ENCODE measurements around the gene OR10D3. TPM values are rescaled to one million over a fixed set of nuclear protein-coding genes. Genes with fewer than 3 reads are reported as not detected.
"Not testable (repeated sequence)": the region's sequence is repeated elsewhere in the genome, so short reads cannot be mapped to it uniquely, and the experiment has no call there.

OR10D3 gene
- polyA plus RNA-seq, 4 donors, result not detected

DNA sequence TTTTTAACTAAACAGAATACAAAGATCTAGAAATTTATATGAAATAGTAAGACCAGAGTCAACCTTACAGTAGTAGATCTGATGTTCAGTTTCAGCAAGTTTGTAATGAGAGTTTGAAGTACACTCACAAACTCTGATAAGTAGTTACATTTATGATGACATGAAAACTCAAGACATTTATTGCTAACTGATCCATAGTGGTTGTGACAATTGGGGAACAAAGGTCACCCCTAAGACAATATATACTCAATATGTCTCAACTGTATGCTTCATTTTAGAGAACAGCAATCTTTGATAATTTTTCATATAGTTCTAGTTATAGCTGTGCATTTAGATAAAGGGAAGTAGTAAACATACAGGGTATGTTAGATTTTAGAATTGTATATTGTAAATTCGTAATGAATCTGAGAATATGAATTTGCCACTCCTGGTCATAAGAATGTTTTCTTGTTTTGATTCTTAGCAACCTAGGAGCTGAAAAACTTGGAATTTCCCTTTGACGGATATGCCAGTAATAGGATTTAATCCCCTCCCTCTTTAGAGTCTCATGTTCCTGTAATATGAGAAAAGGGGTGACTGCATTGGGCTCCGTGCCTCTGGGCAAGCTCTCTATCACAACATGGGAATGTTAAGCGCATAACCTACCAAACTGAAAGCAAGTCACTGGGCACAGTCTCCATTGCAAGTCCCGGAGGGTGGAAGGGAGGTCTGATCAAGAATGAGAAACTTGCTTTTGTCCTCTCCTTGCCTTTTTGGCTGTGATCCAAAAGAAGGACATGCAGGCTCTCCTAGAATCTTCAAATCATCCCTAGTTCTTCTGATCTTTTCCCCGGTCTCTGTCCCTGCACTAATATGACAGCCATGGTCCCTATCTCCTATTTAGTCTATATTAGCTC, 11.4 kb downstream of the OR10D3 start:
- no peak for DNase-seq (ENCODE audit: low read depth in 4 of 4, low spot score in 3 of 4)

DNA sequence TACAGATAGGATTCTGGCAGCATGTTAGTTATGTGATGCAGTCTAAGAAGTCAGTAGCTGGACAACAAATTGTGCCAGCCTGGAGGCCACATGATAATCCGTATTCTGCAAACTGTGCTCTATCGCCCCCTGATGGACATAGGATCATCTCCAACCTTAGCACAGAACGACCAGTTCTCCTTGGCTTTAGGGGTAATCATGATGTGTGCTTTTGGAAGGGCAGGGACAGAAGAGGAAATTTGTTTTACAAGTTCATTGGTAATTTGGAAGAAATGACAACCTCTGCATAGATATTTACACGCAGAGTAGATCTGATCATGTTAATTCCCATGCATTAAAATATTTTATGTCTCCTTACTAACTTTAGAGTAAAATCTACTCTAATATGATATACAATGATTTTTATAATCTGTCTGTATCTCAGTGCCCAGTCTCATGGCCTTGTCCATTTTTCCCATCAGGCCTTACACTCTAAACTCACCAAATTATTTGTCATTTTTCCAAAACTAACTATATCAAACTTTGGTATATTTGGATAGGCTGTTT, 12.1 kb downstream of the OR10D3 start:
- peak in 1 of 4 donors; percentile 1 for DNase-seq (ENCODE audit: low read depth in 4 of 4, low spot score in 3 of 4)

DNA sequence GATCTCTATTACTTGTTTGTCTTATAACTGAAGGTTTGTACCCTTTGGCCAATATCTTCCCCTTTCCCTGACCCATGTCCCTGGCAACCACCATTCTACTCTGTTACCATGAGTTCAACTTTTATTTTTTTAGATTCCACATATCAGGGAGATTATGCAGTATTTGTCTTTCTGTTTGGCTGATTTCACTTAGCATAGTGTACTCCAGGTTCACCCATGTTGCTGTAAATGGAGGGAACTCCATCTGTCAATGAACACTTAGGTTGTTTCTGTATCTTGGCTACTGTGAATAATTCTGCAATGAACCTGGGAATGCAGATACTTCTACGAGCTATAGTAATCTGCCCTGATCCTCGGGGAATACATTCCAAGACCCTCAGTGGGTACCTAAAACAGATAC, 14.9 kb downstream of the OR10D3 start:
- no peak for DNase-seq (ENCODE audit: low read depth in 4 of 4, low spot score in 3 of 4)

DNA sequence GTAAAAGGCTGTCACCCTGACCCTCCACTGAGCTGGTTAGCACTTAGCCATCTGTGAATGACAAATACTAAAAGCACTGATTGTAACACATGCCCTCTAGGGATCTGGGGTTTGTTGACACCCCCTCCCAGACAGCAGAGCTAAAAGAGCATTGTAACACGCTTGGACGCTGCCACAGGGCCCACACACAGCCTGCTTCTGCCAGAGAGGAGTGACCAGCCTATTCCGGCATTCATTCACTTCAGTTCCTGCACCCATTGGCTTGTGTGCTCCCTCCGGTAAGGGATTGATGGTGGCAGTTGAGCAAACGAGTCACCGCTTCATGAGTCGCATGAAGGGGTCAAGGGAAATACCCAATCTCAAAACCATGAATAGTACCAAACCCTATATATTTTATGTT, 15.8 kb downstream of the OR10D3 start:
- no peak for DNase-seq (ENCODE audit: low read depth in 4 of 4, low spot score in 3 of 4)

DNA sequence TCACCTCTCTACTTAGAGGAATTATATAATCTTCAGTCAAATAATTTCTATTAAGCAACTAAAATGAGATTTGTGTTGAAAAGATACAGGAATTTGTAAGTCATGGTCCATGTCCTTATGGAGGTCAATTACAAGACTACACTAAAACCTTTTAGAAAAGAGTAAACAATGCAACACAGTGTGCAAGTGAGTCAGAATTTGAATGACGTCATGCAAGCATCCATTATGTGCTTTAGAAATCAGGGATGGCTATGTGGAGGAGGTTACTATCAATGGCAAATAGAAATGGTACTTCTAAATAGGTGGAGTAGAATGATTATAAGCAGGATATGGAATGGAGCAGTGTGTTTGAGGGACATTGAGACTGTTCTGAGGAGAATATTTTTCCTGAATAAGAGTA, 16.6 kb downstream of the OR10D3 start:
- no peak for DNase-seq (ENCODE audit: low read depth in 4 of 4, low spot score in 3 of 4)

DNA sequence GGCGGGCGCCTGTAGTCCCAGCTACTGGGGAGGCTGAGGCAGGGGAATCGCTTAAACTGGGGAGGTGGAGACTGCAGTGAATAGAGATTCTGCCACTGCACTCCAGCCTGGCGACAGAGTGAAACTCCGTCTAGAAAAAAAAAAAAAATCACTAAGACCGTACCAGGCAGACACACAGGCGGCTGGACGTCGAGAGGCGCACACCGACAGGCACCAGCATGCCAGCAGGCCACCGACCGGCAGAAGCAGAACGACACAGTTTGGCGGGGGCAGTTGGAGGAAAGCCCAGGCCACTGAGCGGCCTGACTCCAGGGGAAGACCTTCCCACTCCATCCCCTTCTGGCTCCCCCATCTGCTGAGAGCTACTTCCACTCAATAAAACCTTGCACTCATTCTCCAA, 17.5 kb downstream of the OR10D3 start:
- no peak for DNase-seq (ENCODE audit: low read depth in 4 of 4, low spot score in 3 of 4)

DNA sequence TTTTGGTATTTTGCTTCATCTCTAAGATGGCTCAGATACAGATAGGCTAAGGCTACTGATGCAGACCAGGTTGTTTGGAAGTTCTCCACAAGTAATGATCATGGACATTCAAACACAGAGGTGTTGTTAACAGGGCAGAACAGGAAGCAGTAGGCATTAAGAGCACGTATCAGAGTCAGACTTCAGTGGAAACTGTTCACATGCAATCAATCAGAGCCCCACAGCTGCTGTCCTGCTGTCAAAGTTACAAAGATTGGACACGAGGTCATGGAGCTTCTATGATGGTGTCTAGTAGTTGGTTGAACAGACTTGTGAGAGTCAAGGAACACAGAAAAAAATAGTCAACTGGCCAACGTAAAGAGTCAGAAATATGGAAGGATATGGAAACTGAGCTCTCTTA, 19.8 kb downstream of the OR10D3 start:
- DNase-seq (ENCODE audit: low read depth in 4 of 4, low spot score in 3 of 4), result no peak

DNA sequence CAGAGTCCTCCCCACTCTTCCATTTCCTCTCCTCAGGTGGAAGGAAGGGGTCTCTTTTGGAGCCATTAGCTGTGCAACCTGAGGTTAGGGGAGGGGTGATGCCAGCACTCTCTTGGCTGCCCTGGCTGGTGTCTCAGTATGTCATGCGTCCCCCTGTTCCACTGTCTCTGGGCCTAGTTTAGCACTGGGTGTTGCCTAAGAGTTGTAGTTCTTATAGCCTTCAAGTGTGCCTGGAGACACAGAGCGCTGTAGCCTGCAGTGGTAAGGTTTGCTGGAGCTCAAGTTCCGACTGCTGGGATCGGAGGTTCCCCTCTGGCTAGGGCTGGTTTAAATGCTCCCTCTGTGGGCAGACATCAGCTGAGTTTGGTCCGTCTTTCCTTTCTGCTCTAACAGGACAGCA, 20.9 kb downstream of the OR10D3 start:
- DNase-seq (ENCODE audit: low read depth in 4 of 4, low spot score in 3 of 4), result no peak

DNA sequence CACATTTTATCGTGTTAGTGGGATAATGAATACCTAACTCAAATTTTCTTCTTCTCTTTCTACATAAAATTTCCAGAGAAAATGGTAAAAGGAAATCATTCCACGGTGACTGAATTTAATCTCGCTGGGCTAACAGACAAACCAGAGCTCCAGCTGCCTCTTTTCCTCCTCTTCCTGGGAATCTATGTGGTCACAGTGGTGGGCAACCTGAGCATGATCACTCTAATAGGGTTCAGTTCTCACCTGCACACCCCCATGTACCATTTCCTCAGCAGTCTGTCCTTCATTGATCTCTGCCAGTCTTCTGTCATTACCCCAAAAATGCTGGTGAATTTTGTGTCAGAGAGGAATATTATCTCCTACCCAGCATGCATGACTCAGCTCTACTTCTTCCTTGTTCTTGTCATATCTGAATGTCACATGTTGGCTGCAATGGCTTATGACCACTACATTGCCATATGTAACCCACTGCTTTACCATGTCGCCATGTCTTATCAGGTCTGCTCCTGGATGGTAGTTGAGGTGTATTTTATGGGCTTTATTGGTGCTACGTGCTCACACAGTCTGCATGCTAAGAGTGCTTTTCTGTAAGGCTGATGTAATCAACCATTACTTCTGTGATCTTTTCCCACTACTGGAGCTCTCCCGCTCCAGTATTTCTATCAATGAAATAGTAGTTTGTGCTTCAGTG, 24.1 kb downstream of the OR10D3 start:
- no peak for DNase-seq (ENCODE audit: low read depth in 4 of 4, low spot score in 3 of 4)

DNA sequence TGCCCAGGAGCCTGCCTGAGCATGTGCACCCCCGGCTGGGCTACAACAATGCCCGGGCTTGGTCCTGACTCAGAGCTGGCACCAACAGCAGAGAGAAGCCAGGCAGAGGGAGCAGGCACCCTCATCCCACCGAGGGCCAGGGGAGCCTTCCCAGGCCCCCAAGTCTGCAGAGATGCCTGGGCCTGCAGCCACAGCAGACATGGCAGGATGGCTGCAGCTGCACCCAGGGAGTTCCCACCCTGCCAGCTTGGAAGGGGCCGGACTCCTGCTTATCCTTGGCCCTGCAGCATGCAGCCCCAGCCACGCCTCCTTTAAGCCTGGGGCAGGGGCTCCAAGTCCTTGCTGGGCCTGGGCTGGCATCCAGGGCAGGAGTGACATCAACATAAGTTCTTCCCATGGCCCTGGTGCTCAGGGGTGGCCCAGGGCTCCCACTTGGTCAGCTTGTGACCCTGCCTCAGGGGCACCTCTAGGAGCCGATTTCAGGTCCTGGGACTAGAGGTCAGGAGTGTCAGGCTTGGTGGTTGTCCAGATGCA, 26.7 kb downstream of the OR10D3 start:
- DNase-seq (ENCODE audit: low read depth in 4 of 4, low spot score in 3 of 4), result no peak

DNA sequence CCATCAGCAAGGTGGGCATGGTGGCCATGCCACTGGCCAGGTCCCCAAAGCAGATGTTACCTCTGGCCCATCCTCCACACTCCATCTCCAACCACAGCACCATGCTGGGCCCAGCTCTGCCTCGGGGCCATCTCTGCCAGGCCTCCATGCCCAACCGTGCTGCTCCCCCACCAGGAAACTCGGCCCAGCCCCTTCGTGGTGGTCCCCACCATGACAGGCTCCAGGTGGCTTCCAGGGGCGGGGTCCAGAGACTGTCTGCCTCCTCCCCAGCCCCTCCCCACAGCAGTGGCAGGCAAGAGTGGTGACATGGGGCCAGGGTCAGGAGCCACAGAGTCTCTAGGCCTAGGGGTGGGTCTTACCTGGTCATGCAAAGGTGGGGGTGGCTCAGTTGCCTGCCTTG, 27.3 kb downstream of the OR10D3 start:
- no peak for DNase-seq (ENCODE audit: low read depth in 4 of 4, low spot score in 3 of 4)

DNA sequence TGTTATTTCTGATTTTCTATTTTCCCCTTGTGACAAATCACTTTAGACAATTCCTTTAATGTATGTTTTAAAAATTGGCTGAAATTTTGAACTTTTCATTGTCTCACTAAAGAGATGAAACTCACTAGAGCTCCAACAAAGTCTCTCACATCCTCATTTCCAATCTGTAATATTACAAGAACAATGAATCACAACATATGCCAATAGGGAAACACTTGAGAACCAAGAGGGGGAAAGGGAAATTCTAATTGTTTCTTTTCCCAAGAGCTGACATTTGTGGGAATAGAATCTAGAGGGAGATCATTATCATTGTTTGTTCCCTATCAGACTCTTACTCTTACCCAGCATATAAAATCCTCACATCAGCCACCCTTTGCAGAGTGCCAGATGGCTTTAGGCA, 28.2 kb downstream of the OR10D3 start:
- no peak for DNase-seq (ENCODE audit: low read depth in 4 of 4, low spot score in 3 of 4)

DNA sequence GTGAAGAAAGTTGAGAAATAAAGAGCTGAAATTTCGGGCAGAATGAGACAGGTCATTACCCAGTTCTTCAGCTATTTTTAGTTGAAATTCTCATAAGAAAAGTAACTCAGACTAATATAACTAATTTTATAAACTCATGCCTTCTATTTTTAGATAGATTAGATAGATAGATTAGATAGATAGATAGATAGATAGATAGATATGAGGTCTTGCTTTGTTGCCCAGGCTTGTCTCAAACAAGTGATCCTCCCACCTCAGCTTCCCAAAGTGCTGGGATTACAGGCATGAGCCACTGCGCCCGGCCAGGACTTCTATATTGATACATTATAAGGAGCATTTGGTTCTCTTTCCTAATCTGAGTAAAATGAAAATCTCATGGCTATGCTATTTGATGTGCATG, 30.9 kb downstream of the OR10D3 start:
- no peak for DNase-seq (ENCODE audit: low read depth in 4 of 4, low spot score in 3 of 4)

DNA sequence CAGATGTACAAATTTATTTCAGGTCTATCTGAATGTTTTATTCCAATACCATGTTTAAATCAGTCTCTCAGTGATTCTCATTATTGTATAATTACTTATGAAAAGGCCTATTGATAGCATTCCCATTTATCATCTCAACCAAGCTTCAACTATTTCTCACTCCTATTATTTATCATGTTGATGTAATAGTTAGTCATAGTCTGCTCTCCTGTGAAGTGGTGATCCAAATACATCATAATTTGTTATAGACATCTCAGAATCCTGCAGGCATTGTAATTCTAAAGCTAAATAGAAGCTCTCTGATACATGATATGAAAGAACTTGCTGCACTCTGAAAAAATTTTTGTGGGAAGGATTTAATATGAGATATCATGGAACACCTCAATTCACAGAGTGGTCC, 36.0 kb downstream of the OR10D3 start:
- DNase-seq (ENCODE audit: low read depth in 4 of 4, low spot score in 3 of 4), result no peak

DNA sequence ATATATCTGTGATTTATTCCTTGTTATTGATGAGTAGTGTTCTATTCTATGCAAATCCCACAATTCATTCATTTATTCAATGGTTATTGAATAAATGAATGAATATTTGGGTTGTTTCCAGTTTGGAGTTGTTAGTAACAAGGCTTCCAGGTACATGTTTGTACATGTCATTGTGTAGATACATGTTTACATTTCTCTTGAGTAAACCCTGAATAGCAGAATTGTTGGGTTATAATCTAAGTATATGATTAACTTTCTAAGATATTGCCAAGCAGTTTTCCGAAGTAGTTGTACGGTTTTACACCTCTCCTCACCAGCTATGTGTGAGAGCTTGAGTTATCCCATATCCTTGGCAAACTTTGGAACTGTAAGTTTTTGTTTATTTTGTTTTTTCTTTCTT, 39.3 kb downstream of the OR10D3 start:
- no peak for DNase-seq (ENCODE audit: low read depth in 4 of 4, low spot score in 3 of 4)

DNA sequence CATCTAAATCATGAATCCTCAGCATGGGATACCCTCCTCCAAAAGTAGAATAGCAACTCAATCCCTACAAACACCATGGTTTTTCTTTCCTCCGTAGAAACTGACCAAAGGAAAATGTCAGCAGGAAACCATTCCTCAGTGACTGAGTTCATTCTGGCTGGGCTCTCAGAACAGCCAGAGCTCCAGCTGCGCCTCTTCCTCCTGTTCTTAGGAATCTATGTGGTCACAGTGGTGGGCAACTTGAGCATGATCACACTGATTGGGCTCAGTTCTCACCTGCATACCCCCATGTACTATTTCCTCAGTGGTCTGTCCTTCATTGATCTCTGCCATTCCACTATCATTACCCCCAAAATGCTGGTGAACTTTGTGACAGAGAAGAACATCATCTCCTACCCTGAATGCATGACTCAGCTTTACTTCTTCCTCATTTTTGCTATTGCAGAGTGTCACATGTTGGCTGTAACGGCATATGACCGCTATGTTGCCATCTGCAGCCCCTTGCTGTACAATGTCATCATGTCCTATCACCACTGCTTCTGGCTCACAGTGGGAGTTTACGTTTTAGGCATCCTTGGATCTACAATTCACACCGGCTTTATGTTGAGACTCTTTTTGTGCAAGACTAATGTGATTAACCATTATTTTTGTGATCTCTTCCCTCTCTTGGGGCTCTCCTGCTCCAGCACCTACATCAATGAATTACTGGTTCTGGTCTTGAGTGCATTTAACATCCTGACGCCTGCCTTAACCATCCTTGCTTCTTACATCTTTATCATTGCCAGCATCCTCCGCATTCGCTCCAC, 41.7 kb downstream of the OR10D3 start:
- not testable (repeated sequence) for DNase-seq (ENCODE audit: low read depth in 4 of 4, low spot score in 3 of 4)

DNA sequence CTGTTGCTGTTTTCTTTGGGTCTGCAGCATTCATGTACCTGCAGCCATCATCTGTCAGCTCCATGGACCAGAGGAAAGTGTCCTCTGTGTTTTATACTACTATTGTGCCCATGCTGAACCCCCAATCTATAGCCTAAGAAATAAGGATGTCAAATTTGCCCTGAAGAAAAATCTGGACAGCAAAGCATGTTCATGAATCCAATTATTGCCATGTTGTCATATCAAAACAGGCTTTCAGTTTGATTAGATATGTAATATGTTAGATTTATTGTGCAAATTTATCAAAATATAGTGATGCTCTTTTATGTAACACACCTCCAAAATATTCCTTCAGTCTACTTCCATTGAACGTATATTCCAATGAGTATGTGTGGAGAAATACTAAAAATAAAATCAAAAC, 42.3 kb downstream of the OR10D3 start:
- no peak for DNase-seq (ENCODE audit: low read depth in 4 of 4, low spot score in 3 of 4)

DNA sequence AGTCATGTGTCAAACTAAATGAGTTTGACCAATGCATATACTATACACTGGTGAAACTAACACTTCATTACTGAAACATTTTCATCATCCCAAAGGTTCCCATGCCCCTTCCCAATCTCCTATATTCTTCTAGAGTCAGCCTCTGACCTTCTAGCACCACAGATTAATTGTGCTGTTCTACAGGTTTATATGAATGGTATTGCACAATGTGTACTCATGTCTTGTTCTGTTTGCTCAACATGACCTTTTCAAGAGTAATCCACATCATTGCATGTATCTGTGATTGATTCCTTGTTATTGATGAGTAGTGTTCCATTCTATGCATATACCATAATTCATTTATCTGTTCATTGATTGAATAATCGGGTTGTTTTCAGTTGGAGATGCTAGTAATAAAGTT, 50.2 kb downstream of the OR10D3 start:
- no peak for DNase-seq (ENCODE audit: low read depth in 4 of 4, low spot score in 3 of 4)
